ENCODE results near the gene SHROOM1.

GRCh38 chr5:132780577-132780976 is 49.9 kb downstream of the SHROOM1 start:
- TF ChIP-seq POLR2A (IDR thresholded peaks at IDR 0.05; ENCODE audit: extremely low read depth, insufficient read length) (no peak), CTCF (IDR thresholded peaks at IDR 0.05; ENCODE audit: low read depth, low read length) (no peak)
